NCI-H128 (cell line): Measurements from ENCODE around the gene CA7.
"Not testable (repeated sequence)": the region's sequence is repeated elsewhere in the genome, so short reads cannot be mapped to it uniquely, and the experiment has no call there.

Source experiments
- DNase-seq: peaks from one replicate; lab custom pipeline; 2025; ENCODE audit not compliant: unreplicated experiment; lab: John Stamatoyannopoulos, UW

CA7 gene

GRCh38 chr16:66846266-66846665 is 2.1 kb downstream of the CA7 start:
- no peak for DNase-seq

- DNase-seq: no peak
These were observed 2.6 kb downstream of the CA7 start for GRCh38 chr16:66846831-66847230.

- DNase-seq: no peak
These were observed 3.4 kb downstream of the CA7 start for GRCh38 chr16:66847533-66848067.

GRCh38 chr16:66848172-66848571 is 4.0 kb downstream of the CA7 start:
- no peak for DNase-seq

- no peak for DNase-seq
These were observed 4.8 kb downstream of the CA7 start for GRCh38 chr16:66849021-66849420.

- no peak for DNase-seq
These were observed 5.3 kb downstream of the CA7 start for GRCh38 chr16:66849549-66849948.

GRCh38 chr16:66850115-66850815 is 6.1 kb downstream of the CA7 start:
- DNase-seq: no peak

GRCh38 chr16:66851166-66851964 is 7.2 kb downstream of the CA7 start:
- DNase-seq: no peak

- DNase-seq: no peak
These were observed 9.3 kb downstream of the CA7 start for GRCh38 chr16:66853261-66854139.

GRCh38 chr16:66856184-66856730 is 12.0 kb downstream of the CA7 start:
- DNase-seq: no peak

GRCh38 chr16:66856801-66857200 is 12.6 kb downstream of the CA7 start:
- DNase-seq: no peak

GRCh38 chr16:66857437-66857836 is 13.2 kb downstream of the CA7 start:
- DNase-seq: no peak

- DNase-seq: no peak
These were observed 14.7 kb downstream of the CA7 start for GRCh38 chr16:66858740-66859396.

- no peak for DNase-seq
These were observed 15.3 kb downstream of the CA7 start for GRCh38 chr16:66859397-66860068.

GRCh38 chr16:66862023-66862520 is 17.9 kb downstream of the CA7 start:
- no peak for DNase-seq

GRCh38 chr16:66863707-66864106 is 19.5 kb downstream of the CA7 start:
- no peak for DNase-seq

- DNase-seq: no peak
These were observed 25.2 kb downstream of the CA7 start for GRCh38 chr16:66869424-66869823.

GRCh38 chr16:66871363-66871762 is 27.1 kb downstream of the CA7 start:
- DNase-seq: not testable (repeated sequence)

GRCh38 chr16:66871840-66872239 is 27.6 kb downstream of the CA7 start:
- no peak for DNase-seq

- DNase-seq: no peak
These were observed 28.3 kb downstream of the CA7 start for GRCh38 chr16:66872559-66872942.
